Left forelimb (tissue), 1 donor: ENCODE measurements around the gene PARD6B.

Source experiments
- DNase-seq: peaks from one replicate; pipeline ENCODE4 v3.0.0-alpha.2; 2018; ENCODE audit warnings: low spot score

The PARD6B gene

DNA sequence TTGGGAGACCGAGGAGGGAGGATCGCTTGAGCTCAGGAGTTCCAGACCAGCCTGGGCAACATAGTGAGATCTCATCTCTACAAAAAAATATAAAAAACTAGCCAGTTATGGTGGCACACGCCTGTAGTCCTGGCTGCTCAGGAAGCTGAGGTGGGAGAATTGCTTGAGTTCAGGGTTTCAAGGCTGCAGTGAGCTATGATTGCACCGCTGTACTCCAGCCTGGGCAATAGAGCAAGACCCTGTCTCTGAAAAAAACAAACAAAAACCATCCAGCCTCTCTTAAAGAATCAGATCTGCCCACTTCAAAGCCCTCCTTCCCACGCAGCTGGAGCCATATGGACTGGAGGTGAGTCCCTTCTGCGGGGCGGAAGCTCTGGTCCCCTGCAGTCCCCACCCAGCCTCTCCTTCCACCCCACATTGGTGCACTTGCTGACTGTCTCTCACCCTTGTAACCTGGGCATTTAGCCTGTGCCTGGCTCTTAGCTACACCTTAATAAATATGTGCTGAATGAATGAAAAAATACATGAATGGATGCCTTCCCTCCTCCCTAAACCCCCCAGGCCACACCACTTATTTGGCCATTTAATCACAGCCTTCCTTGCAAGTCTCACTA, 7.2 kb upstream of the PARD6B start:
- DNase-seq: no peak

GRCh38 chr20:50724851-50725723, 6.3 kb upstream of the PARD6B start:
- no peak for DNase-seq

GRCh38 chr20:50725724-50726005, 5.7 kb upstream of the PARD6B start:
- DNase-seq: no peak

DNA sequence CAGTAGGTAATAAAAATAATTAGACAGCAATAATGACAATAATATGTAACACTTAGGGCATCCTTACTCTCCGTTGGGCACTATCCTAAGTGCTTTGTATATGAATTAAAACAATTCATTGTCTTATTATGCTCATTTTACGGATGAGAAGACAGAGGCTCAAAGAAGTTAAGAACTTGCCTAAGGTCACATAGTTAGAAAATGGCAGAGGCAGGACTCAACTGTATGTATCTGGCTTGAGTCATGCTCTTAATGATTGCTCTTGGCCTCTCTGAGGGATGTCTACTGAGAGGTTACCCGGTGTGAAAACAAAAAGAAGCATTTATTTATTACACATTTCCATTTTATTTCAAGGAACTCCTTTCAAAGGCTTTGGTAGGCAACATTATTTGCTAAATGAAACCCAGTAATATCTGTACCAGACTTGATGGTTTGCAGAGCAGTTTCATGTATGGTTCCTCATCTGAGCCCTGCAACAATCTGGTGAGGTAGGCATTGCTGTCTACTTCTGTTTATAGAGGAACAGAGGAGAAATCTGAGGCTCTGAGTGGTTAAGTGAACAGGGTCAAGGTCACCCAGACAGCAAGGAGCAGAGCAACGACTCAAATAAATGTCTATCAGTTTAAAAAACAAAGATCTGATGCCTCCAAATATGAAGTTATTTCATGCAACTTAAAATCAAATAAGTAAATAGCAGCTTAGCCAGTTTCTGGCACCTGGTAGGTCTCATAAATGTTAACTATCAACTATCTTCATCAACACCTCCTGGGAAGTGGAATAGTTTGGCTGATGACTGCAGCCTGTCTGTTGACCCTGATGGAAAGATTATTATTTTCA, 4.2 kb upstream of the PARD6B start:
- no peak for DNase-seq

DNA sequence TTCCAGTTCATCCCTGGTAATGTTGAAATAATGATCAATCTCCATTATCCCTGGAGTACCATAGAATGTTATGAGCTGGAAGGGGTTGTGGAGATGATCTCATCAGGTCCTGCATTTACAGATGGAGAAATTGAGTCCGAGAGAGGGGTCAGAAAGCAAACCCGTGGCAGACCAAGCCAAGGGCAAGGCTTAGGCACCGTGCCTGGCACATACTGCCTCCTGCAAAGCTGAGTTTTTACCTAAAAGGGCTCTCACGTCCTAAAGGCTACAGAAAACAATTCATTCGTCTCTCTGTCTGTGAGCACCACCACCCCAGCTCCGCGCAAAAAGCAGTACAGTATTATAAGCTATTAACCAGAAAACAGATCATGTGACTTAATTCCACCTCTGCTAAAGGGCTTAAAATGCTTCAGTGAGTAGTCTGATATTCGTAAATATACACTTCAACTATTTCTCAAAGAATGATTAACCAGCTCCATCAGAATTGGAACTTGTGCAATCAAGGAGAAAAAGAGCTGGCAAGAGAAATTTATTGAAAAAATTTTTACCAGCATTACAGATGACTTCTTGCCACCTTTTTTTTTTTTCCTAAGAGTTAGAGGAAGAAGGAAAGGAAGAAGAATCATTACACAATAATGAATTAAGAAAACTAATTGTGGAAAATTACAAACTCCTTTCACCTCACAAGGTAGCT, 3.4 kb upstream of the PARD6B start:
- no peak for DNase-seq

DNA sequence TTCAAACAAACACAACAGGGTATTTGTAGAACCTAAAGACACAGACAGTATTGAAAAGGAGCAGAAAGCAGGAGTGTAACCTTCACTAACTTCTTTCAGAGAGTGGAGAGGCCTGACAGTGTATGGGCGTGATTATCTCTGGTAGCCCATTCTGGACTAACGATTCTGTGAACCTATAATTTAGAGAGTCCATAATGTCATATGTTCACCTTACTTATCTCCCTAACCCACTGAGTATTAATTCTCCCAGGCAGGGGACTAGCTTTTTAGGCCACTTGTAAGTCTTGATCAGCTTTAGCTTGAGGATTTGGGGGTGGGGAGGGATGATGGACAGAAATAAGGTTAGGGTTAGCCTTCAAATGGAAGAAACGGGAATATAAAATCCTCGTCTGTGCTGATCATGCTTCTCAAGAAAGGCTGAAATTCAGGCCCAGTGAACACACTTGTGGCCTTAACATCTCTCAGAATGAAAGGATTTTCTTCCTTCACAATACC, 2.8 kb upstream of the PARD6B start:
- DNase-seq: no peak

DNA sequence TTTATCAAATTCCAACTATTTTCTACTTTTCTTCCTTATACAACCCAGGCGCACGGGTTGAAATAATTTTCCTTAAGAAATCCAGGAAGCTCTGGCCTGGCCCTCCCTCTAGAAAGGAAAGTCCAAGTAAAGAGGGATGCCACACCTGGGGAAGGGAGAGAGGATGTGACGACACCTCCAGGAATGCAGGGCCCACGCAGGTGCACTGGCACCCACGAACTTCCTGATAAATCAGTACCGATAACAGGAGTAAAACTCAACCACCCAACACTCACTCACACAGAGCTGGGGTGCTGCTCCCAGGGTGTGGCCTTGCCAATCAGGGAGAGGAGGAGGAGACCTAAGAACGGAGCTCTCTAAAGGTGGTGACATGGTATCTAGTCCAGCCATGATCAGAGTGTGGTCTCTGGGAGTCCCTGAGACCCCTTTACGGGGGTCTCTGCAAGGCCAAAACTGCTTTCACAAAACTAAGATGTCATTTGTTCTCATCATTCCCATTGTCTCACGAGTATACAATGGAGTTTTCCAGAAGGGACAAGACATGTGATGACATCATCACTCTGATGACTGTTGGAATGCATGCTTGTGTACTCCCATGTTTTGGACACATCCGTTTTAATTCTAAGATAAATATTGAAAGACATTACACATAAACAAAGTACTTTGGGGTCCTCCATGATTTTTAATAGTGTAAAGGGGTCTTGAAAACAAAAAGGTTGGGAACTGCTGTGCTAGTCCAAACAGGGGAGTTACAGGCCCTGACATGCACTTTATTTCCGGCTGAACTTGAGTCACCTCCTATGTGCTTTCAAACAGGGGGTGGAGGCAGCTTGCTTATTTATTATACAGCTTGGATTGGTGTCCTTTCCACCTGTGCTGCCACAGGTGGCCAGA, 2.2 kb upstream of the PARD6B start:
- DNase-seq: no peak

DNA sequence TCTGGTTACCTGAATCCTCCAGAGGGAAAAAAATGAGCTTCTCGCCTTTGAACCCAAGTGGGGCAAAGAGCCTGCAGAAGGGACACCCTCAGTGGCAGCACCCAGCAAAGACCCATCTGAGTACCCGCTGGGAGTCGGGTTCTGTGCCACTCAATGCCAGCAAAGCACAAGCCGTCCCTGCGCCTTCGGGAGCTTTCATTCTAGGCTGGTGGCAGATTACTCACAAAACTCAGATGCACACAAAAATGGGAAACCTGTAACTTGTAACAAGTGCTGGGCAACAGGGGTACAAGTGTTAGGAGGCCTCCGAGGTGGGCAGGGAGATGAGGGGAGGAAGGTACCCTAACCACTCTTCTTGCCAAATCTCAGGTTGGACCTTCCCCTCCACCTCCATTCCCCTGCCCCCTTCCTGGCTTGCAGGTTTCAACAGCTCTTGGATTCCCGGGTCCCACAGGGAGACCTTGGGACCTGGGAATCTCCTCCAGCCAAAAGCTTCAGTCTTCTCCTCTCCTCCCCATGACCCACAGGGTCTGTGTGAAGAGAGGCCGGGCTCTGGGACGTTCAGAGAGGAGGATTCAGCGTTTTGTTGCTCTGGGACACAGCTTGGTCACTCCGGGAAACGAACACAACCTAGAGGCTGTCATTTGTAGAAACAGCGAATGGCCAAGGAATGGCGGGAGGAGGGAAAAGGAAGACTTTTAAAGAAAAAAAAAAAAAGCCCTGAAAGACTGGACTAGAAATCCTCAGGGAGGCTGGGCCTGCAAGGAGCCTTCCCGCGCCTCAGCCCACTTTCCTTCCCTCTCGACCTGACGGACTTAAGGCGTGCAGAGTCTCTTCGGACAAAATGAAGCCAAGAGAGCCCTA, 1.2 kb upstream of the PARD6B start:
- no peak for DNase-seq

DNA sequence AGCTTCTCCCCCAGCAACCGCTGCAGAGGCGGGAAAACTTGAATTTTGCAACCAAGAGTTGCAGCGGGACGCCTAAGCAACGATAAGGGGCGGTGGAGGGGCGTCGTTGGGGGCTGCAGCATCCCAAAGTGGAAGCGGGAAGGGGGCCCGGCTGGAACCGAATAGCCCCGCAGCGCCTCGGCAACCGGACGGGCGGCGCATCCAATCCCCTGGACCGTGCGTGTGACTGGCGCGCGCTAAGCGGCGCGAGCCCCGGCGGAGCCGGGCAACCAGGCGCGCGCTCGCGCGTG, 670 bp upstream of the PARD6B start:
- no peak for DNase-seq

DNA sequence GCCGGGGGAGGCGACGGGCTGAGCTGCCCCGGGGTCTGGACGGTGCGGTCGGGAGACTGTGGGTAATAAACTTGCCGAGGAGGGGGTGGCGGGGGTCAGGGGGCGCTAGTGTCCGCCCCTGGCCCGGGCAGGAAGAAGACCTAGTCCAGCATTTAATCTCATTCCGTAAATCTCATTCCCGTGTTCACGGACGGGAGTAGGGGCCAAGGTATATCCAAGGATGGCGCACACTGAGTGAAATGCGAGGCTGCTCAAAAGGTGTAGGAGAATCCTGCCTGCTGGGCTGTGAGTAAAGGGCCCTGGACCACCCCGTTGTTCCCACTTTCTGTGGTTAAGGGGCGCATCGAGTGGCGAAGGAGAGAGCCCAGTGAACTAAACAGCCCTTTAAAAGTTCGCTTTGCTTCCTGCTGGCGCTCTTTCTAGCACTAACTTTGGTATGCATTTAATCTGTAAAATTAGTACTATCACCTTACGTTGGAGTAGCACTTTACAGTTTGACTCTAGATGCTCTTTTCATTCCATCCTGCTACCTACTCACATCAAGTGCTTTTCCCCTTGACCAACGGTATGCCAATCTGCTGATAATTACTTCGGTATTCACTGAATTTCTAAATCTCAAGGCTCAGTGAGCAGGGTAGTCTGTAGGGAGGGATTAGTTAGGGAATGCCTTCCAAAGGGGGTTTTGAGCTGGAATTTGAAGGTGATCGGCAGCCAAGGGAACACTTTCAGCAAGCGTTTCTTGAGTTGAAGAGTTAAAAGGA, 730 bp downstream of the PARD6B start:
- DNase-seq: no peak

- no peak for DNase-seq
These were observed 2.4 kb downstream of the PARD6B start for GRCh38 chr20:50733644-50734349.

DNA sequence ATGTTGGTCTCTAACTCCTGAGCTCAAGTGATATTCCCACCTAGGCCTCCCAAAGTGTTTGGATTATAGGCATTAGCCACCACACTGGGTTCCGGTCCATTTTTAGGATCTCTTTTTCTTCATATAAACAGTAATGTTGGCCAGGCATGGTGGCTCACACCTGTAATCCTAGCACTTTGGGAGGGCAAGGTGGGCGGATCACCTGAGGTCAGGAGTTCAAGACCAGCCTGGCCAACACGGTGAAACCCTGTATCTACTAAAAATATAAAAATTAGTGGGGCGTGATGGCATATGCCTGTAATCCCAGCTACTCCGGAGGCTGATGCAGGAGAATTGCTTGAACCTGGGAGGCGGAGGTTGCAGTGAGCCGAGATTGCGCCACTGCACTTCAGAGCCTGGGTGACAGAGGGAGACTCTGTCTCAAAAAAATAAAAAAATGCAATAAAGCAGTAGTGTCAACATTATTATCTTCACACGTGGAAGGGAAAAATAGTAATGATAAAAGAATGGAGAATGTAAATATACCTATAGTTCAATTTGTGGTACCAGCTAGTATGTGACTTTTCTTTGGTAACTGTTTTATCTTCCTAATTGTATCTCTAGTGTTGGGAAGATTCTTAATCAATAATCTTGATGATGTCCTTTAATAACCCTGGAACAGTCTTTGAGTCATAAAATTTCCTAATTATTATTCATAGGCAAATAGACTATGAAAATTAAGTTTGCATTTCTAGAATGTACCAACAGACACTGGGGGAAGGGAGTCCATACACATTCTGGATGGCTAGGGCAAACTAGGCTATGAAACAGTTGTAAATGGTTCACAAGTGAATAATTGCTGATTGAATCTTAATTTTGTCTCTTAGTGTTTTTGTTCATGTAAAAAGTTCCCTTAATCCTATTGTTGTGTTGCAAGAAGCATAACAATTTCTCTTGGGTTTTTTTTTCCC, 3.6 kb downstream of the PARD6B start:
- DNase-seq: no peak

DNA sequence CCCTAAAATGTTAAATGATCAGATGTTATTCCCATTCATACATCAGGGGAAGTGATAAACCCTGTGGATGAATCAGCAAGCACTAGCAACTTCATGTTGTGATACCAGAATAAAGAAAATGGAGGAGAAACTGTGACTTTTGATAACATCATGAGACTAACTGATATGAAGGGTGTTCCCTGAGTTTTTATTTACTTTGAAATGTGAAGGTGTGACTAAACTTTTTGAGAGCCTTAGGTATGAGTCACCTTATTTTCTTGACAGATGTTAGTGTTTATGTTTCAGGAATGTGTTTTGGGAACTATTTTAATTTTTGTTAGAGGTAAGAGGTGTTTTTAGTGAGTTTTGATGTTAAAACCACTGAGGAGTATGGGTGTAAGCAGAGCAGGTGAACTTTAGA, 4.4 kb downstream of the PARD6B start:
- DNase-seq: no peak

GRCh38 chr20:50737352-50737751, 6.0 kb downstream of the PARD6B start:
- DNase-seq: no peak

DNA sequence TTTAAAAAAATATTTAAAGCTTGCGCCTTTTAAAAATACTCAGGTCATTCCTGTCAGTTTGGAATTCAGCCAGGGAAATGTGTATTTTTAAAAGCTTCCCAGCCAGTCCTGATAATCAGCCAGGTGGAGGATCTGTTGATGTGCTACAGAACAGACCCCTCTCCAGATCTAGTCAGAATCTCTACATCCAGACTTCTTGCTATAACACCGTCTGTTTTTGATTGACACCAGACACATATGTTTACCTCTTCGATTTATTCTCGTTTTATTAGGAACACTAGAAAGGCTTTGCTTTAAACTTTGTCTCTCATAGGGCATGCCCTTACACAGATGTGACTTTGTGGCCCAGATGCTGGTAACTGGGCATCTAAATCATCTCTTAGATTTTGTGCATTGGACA, 11.7 kb downstream of the PARD6B start:
- no peak for DNase-seq

GRCh38 chr20:50744143-50744792, 12.9 kb downstream of the PARD6B start:
- no peak for DNase-seq

DNA sequence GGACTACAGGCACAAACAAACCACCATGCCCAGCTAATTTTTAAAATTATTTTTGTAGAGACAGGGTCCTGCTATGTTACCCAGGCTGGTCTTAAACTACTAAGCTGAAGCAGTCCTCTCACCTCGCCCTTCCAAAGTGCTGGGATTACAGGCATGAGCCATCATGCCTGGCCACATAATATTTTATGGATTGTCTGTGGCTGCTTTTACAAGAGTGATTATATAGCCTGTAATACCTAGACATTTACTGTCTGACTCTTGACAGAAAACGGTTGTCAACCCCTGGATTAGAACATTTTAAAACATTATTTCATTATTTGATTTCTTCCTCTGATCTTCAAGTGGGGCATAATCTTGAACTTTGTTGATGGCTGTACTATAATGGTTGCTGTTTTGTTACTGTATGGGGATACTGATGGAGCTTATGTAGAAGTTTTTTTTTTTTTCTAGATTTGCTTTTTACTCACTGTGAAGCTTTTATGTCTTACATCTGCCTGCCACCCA, 14.3 kb downstream of the PARD6B start:
- no peak for DNase-seq
